Measurements from ENCODE around the gene C12orf43.

DNA sequence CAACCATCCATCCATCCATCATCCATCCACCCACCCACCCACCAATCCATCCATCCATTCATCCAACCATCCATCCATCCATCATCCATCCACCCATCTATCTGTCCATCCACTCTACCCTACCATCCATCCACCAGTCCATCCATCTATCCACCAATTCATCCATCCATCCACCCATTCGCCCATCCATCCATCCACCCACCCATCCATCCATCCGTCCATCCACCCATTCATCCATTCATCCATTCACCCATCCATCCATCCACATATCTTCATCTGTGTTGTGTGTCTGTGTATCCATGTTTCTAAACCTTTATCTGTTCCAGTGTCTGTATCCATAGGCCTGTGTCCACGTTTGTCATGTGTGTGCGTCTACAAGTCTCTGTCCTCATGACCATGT, 28.1 kb downstream of the C12orf43 start:
- TF ChIP-seq, protein P1, sequence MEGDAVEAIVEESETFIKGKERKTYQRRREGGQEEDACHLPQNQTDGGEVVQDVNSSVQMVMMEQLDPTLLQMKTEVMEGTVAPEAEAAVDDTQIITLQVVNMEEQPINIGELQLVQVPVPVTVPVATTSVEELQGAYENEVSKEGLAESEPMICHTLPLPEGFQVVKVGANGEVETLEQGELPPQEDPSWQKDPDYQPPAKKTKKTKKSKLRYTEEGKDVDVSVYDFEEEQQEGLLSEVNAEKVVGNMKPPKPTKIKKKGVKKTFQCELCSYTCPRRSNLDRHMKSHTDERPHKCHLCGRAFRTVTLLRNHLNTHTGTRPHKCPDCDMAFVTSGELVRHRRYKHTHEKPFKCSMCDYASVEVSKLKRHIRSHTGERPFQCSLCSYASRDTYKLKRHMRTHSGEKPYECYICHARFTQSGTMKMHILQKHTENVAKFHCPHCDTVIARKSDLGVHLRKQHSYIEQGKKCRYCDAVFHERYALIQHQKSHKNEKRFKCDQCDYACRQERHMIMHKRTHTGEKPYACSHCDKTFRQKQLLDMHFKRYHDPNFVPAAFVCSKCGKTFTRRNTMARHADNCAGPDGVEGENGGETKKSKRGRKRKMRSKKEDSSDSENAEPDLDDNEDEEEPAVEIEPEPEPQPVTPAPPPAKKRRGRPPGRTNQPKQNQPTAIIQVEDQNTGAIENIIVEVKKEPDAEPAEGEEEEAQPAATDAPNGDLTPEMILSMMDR (optimal IDR thresholded peaks at IDR 0.05 in 1 of 3, IDR thresholded peaks at IDR 0.05 in 1 of 3, conservative IDR thresholded peaks at IDR 0.05 in 1 of 3; ENCODE audit: extremely low read depth in 1 of 3, insufficient read depth in 2 of 3, low read length in 3 of 3) = no peak
- TF ChIP-seq EZH2 (IDR thresholded peaks at IDR 0.05; ENCODE audit: low read length) = no peak
